Neuronal stem cell (in vitro differentiated cells): Measurements from ENCODE around the gene KLHL10. TPM values are rescaled to one million over a fixed set of nuclear protein-coding genes. Genes with fewer than 3 reads are reported as not detected.

Experiments
- DNase-seq: peaks from one replicate; pipeline ENCODE4 v3.0.0-alpha.2; 2013; ENCODE audit warnings: low spot score
- H2AFZ ChIP-seq: one replicate; pipeline ENCODE4 v1.6.1; 2013; ENCODE audit warnings: mild to moderate bottlenecking, low read length, inconsistent platforms
- H2AK5ac ChIP-seq: 2 replicates; pipeline ENCODE4 v1.6.1; 2013; ENCODE audit warnings: low read depth, mild to moderate bottlenecking, inconsistent platforms, low read length, moderate library complexity, mixed read lengths
- H2BK120ac ChIP-seq: 2 replicates; pipeline ENCODE4 v1.6.1; 2013; ENCODE audit warnings: low read depth, mild to moderate bottlenecking, inconsistent platforms, low read length, moderate library complexity, mixed read lengths
- H2BK12ac ChIP-seq: one replicate; pipeline ENCODE4 v1.6.1; 2013; ENCODE audit warnings: low read length, inconsistent platforms
- H2BK15ac ChIP-seq: 2 replicates; pipeline ENCODE4 v1.6.1; 2013; ENCODE audit warnings: mild to moderate bottlenecking, low read length, inconsistent platforms, mixed read lengths
- H2BK5ac ChIP-seq: one replicate; pipeline ENCODE4 v1.6.1; 2013; ENCODE audit warnings: inconsistent platforms, mild to moderate bottlenecking, low read length, moderate library complexity
- H3K14ac ChIP-seq: one replicate; pipeline ENCODE4 v1.6.1; 2013; ENCODE audit warnings: low read length, inconsistent platforms
- H3K18ac ChIP-seq: 2 replicates; pipeline ENCODE4 v1.6.1; 2013; ENCODE audit warnings: low read length, inconsistent platforms
- H3K23ac ChIP-seq: 2 replicates; pipeline ENCODE4 v1.6.1; 2013; ENCODE audit warnings: low read depth, mild to moderate bottlenecking, mixed read lengths, low read length, inconsistent platforms; ENCODE audit not compliant: poor library complexity
- H3K27ac ChIP-seq: replicated peaks from 3 replicates; pipeline ENCODE4 v1.5.1; 2013; ENCODE audit warnings: low read length, inconsistent platforms
- H3K27me3 ChIP-seq, 3 experiments: 2 replicates each; pipeline ENCODE4 v1.6.1; 2013; ENCODE audit warnings: low read length in 3 of 3, mild to moderate bottlenecking in 2 of 3, inconsistent platforms in 1 of 3, low read depth in 1 of 3, mixed read lengths in 1 of 3, moderate library complexity in 1 of 3; ENCODE audit not compliant: control insufficient read depth in 3 of 3, insufficient read depth in 3 of 3
- H3K36me3 ChIP-seq, 2 donors: replicated peaks in 1 of 2; 2 replicates each; pipeline ENCODE4 v1.6.1; 2013; ENCODE audit warnings: low read length in 2 of 2; ENCODE audit not compliant: control insufficient read depth in 2 of 2, insufficient read depth in 2 of 2
- H3K4ac ChIP-seq: 2 replicates; pipeline ENCODE4 v1.6.1; 2013; ENCODE audit warnings: inconsistent platforms, mild to moderate bottlenecking, low read length, moderate library complexity
- H3K4me1 ChIP-seq, 2 donors: 1 replicate in 1 of 2; 2 replicates in 1 of 2; pipeline ENCODE4 v1.6.1; 2013; ENCODE audit warnings: low read length in 2 of 2, low read depth in 1 of 2; ENCODE audit not compliant: control insufficient read depth in 2 of 2, insufficient read depth in 1 of 2
- H3K4me2 ChIP-seq: one replicate; pipeline ENCODE4 v1.6.1; 2013; ENCODE audit warnings: mild to moderate bottlenecking, low read length, inconsistent platforms; ENCODE audit not compliant: insufficient read depth, poor library complexity, severe bottlenecking
- H3K4me3 ChIP-seq, 2 donors: 2 replicates each; pipeline ENCODE4 v1.5.1; 2013; ENCODE audit warnings: low read length in 2 of 2, mild to moderate bottlenecking in 2 of 2, inconsistent platforms in 1 of 2, moderate library complexity in 1 of 2
- H3K79me1 ChIP-seq: one replicate; pipeline ENCODE4 v1.6.1; 2013; ENCODE audit warnings: low read depth, mild to moderate bottlenecking, inconsistent platforms, low read length, moderate library complexity
- H3K9ac ChIP-seq: one replicate; pipeline ENCODE4 v1.6.1; 2013; ENCODE audit warnings: mild to moderate bottlenecking, low read depth, low read length, inconsistent platforms; ENCODE audit not compliant: poor library complexity
- H3K9me3 ChIP-seq, 2 donors: replicated peaks in 1 of 2; 2 replicates each; pipeline versions ENCODE3 to v1.6.1; 2013; ENCODE audit warnings: low read length in 2 of 2, mild to moderate bottlenecking in 2 of 2, inconsistent platforms in 1 of 2, low read depth in 1 of 2, mixed read lengths in 1 of 2, moderate library complexity in 1 of 2; ENCODE audit not compliant: control insufficient read depth in 2 of 2, insufficient read depth in 1 of 2
- H4K8ac ChIP-seq: one replicate; pipeline ENCODE4 v1.6.1; 2013; ENCODE audit warnings: low read depth, mild to moderate bottlenecking, inconsistent platforms, low read length, moderate library complexity
- H4K91ac ChIP-seq: one replicate; pipeline ENCODE4 v1.6.1; 2013; ENCODE audit warnings: low read length, low read depth, mild to moderate bottlenecking, inconsistent platforms; ENCODE audit not compliant: poor library complexity
- WGBS, 2 donors: extraction: QIAGEN DNeasy Blood & Tissue Kit; methylation state at CpG; one replicate each; pipeline ENCODE4 v1.1.7; 2013; ENCODE audit warnings: missing lambda C conversion rate in 2 of 2, mixed read lengths in 1 of 2; ENCODE audit not compliant: insufficient read length in 2 of 2, insufficient replicate concordance in 1 of 2; ENCODE audit errors: extremely low coverage in 2 of 2; 5-methylcytosine and 5-hydroxymethylcytosine counted together
- polyA plus RNA-seq, 2 experiments: library from polyadenylated mRNA; stranded (reverse); fragments of 200-250 nt; gene quantifications; one replicate each; pipeline ENCODE4 v1.2.3, GENCODE V29; 2013

KLHL10 gene
- polyA plus RNA-seq (2013, experiment 1 of 2) = 0.04 TPM
- 0.04 TPM for polyA plus RNA-seq (2013, experiment 2 of 2)

- Histone ChIP-seq H3K79me1 (peaks cover 4% of the 10 kb centered on the region), H3K14ac (no peak within 1 kb of the TSS), H2BK15ac (no peak within 1 kb of the TSS), H2BK12ac (no peak within 1 kb of the TSS), H3K23ac (peak within 1 kb of the TSS; percentile 88), H3K4ac (no peak within 1 kb of the TSS), H2AK5ac (no peak within 1 kb of the TSS), H2BK120ac (no peak within 1 kb of the TSS), H3K4me2 (no peak within 1 kb of the TSS), H3K9me3 (no peaks in the 10 kb centered on the region), H4K91ac (no peak within 1 kb of the TSS), H3K27ac (no peak within 1 kb of the TSS), H2AFZ (peak within 1 kb of the TSS; percentile 98), H3K27me3 (peaks cover 0 to 3% (median 0%) of the 10 kb centered on the region in 3 experiments), H3K4me1 (peaks cover 3% of the 10 kb centered on the region in 2 donors), H3K18ac (no peak within 1 kb of the TSS), H2BK5ac (no peak within 1 kb of the TSS), H3K36me3 (peaks cover 0 to 19% of the 10 kb centered on the region in 2 donors), H3K4me3 (peak within 1 kb of the TSS in 1 of 2 donors; percentile 92), H4K8ac (no peak within 1 kb of the TSS), H3K9ac (no peak within 1 kb of the TSS)
- no peak for DNase-seq
- WGBS, 2 donors = no CpG with 5 or more reads among the region's 15 CpGs
These were observed at the start of gene KLHL10 for GRCh38 chr17:41837761-41838538. Gene KLHL10 (plus strand): TSS chr17:41837825. CDS start chr17:41837933, 108 bp downstream.

DNA sequence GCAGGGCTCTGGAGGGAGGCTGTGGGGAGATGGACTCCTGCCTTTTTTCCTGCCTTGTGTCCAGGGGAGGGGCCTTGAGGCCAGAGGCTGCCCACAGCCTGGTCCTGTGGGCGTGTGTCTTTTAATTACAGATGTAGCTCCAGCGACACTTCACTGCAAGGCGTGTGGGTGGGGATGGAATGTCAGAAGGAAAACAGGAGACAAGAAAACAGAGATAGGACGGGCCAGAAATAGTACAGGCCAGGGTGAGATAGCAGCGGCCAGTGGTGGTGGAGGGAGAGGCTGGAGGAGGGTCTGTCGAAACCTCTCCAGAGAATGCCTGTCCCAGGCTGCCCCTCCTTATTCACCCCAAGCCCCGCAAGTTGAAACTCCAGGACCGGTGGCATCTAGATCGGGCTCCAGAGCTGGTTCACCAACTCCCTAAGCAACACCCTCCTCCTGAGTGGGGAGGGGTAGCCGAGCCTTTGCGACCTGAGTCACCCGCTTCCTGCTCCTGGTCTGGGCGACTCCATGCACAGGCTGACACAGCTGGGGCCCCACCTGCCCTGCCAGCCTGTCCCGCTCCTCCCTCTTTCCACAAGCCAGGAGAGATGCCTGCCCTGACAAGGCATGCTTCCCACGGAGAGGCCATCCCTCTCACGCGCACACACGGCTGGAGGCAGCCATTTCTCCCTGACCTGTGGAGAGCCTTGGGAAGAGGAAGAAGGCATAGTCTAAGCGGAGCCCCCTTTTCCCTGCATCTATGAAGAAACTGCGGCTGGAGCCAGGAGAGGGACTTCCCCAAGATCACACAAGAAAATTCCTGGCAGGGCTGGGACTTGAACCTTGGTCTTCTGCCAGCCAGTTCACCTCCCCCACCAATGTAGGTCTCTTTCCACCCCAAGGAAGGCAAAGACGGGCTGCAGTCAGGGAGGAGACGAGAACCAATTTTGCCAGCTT, 44.5 kb upstream of the KLHL10 start:
- no CpG with 5 or more reads among the region's 22 CpGs for WGBS, 2 donors
- Histone ChIP-seq H4K8ac (peak overlapping the region; percentile 99), H4K91ac (peak overlapping the region; percentile 94)

DNA sequence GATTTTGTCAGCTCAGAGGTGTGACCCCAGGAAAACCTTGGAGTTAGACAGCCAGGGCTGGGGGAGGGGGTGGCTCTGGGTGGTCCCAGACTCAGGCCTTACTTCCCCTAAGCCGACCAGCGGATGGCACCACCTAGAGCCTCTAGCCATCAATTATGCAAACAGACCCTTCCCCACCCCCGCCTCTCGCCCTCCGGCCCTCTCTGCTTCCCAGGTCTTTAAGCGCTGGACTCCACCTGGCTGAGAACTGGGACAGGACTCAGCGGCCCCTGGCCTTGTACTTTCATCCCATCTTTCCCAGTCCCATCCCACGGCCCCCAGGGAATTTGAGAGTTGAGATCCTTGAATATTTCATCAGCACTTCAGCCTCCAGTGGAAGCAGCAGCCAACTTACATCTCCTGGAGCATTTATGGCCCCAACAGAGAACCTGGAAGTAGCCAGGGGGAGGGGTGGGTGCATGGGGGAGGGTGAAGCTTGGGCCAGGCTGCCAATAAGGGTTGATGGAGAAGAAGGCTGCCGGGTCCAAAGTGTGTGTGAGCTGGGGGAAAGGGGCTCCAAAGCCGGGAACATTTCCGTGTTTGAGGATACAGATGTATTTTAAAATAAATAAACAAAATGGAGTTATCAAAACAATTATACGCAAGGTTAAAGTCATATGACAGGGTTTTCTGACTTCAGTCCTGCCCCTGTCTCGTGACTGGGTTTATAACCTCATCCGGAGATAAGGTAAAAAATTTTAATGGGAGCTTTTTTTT, 43.7 kb upstream of the KLHL10 start:
- H4K8ac ChIP-seq = no peak overlapping the region
- H2AFZ ChIP-seq = peak overlapping the region; percentile 83
- DNase-seq = no peak
- H3K9me3 ChIP-seq = peaks cover 0 to 1% of the 10 kb centered on the region in 2 donors
- H2BK5ac ChIP-seq = no peak overlapping the region
- no peaks in the 10 kb centered on the region for H3K27me3 ChIP-seq
- peak overlapping the region; percentile 92 for H2AK5ac ChIP-seq
- no peak overlapping the region for H3K18ac ChIP-seq
- H3K14ac ChIP-seq = no peak overlapping the region
- peak overlapping the region; percentile 93 for H2BK12ac ChIP-seq
- H4K91ac ChIP-seq = no peak overlapping the region
- no peak overlapping the region for H3K4me2 ChIP-seq
- peak overlapping the region; percentile 57 for H2BK120ac ChIP-seq
- H3K9ac ChIP-seq = no peak overlapping the region
- H3K27ac ChIP-seq = no peak overlapping the region
- no peak overlapping the region for H3K23ac ChIP-seq
- no CpG with 5 or more reads among the region's 14 CpGs for WGBS, 2 donors
- H3K4me1 ChIP-seq = peaks cover 22% of the 10 kb centered on the region in 2 donors
- H3K4me3 ChIP-seq = no peak overlapping the region
- no peaks in the 10 kb centered on the region for H3K79me1 ChIP-seq
- H3K4ac ChIP-seq = no peak overlapping the region
- peak overlapping the region; percentile 96 for H2BK15ac ChIP-seq
- H3K36me3 ChIP-seq = no peaks in the 10 kb centered on the region

More for the DNA sequence above, 44.5 kb upstream of the KLHL10 start:
- Histone ChIP-seq H2BK120ac (peak overlapping the region; percentile 57), H3K79me1 (no peaks in the 10 kb centered on the region), H3K14ac (no peak overlapping the region), H3K9me3 (peaks cover 0 to 1% of the 10 kb centered on the region in 2 donors), H3K9ac (peak overlapping the region; percentile 86), H3K4ac (peak overlapping the region; percentile 98), H2BK12ac (peak overlapping the region; percentile 93), H3K36me3 (no peaks in the 10 kb centered on the region), H3K27ac (peak overlapping the region; percentile 76), H3K4me2 (no peak overlapping the region), H2BK5ac (peak overlapping the region; percentile 71), H2AFZ (peak overlapping the region; percentile 83), H3K18ac (peak overlapping the region; percentile 96), H2AK5ac (peak overlapping the region; percentile 92), H2BK15ac (peak overlapping the region; percentile 96), H3K23ac (peak overlapping the region; percentile 45), H3K27me3 (no peaks in the 10 kb centered on the region), H3K4me3 (no peak overlapping the region), H3K4me1 (peaks cover 22% of the 10 kb centered on the region in 2 donors)
- no peak for DNase-seq
